ACC112 (cell line): ENCODE results near the gene TSSK2.

ENCODE experiments used
- H2AFZ ChIP-seq: fragments of 200-600 bp; sonication (generic); one replicate; pipeline ENCODE4 v1.6.0; 2017; ENCODE audit warnings: antibody characterized with exemption, low read length; ENCODE audit not compliant: unreplicated experiment
- H3K27ac ChIP-seq: fragments of 200-600 bp; sonication (generic); 2 replicates; pipeline ENCODE4 v1.5.1; 2014; ENCODE audit warnings: low read depth, mild to moderate bottlenecking, antibody characterized with exemption, low read length, moderate library complexity
- H3K27me3 ChIP-seq: fragments of 200-600 bp; sonication (generic); 2 replicates; pipeline ENCODE4 v1.6.1; 2014; ENCODE audit warnings: mild to moderate bottlenecking, antibody characterized with exemption, low read length, moderate library complexity, mixed read lengths; ENCODE audit not compliant: insufficient read depth
- H3K36me3 ChIP-seq: fragments of 200-600 bp; sonication (generic); 2 replicates; pipeline ENCODE4 v1.6.1; 2016; ENCODE audit warnings: mild to moderate bottlenecking, antibody characterized with exemption, low read length, moderate library complexity, mixed read lengths; ENCODE audit not compliant: insufficient read depth
- H3K4me1 ChIP-seq: fragments of 200-600 bp; sonication (generic); one replicate; pipeline ENCODE4 v1.6.1; 2016; ENCODE audit warnings: low read length, mixed read lengths; ENCODE audit not compliant: insufficient read depth, unreplicated experiment, control insufficient read depth
- H3K4me3 ChIP-seq: fragments of 200-600 bp; sonication (generic); 2 replicates; pipeline ENCODE4 v1.5.1; 2014; ENCODE audit warnings: mild to moderate bottlenecking, low read depth, low read length
- H3K79me2 ChIP-seq: fragments of 200-600 bp; sonication (generic); one replicate; pipeline ENCODE4 v1.6.0; 2016; ENCODE audit warnings: low read length; ENCODE audit not compliant: control insufficient read depth, unreplicated experiment, insufficient read depth

TSSK2 gene

GRCh38 chr22:19106886-19107729, 24.0 kb upstream of the TSSK2 start:
- Histone ChIP-seq H2AFZ (no peak overlapping the region), H3K4me1 (peaks cover 16% of the 10 kb centered on the region), H3K27me3 (no peaks in the 10 kb centered on the region), H3K27ac (no peak overlapping the region), H3K79me2 (peaks cover 46% of the 10 kb centered on the region), H3K4me3 (no peak overlapping the region), H3K36me3 (no peaks in the 10 kb centered on the region)

- Histone ChIP-seq H3K36me3 (no peaks in the 10 kb centered on the region), H3K4me3 (no peak overlapping the region), H3K4me1 (peaks cover 16% of the 10 kb centered on the region), H3K27ac (no peak overlapping the region), H3K27me3 (no peaks in the 10 kb centered on the region), H3K79me2 (peaks cover 48% of the 10 kb centered on the region), H2AFZ (no peak overlapping the region)
These were observed 23.4 kb upstream of the TSSK2 start for GRCh38 chr22:19107730-19108074.

GRCh38 chr22:19108807-19109197, 22.3 kb upstream of the TSSK2 start:
- peak overlapping the region; percentile 52; the same call in 1 of the 2 replicates for H3K27ac ChIP-seq
- no peak overlapping the region for H2AFZ ChIP-seq
- H3K4me3 ChIP-seq, result no peak overlapping the region
- no peaks in the 10 kb centered on the region for H3K36me3 ChIP-seq
- no peaks in the 10 kb centered on the region for H3K27me3 ChIP-seq
- H3K79me2 ChIP-seq, result peaks cover 53% of the 10 kb centered on the region
- peaks cover 16% of the 10 kb centered on the region for H3K4me1 ChIP-seq

GRCh38 chr22:19109198-19110063, 21.7 kb upstream of the TSSK2 start:
- no peaks in the 10 kb centered on the region for H3K27me3 ChIP-seq
- H3K4me3 ChIP-seq, result no peak overlapping the region
- no peaks in the 10 kb centered on the region for H3K36me3 ChIP-seq
- H3K4me1 ChIP-seq, result peaks cover 16% of the 10 kb centered on the region
- H3K79me2 ChIP-seq, result peaks cover 49% of the 10 kb centered on the region
- no peak overlapping the region for H2AFZ ChIP-seq
- peak overlapping the region; percentile 52 for H3K27ac ChIP-seq

GRCh38 chr22:19110064-19110458, 21.0 kb upstream of the TSSK2 start:
- no peaks in the 10 kb centered on the region for H3K36me3 ChIP-seq
- H3K27ac ChIP-seq, result no peak overlapping the region

GRCh38 chr22:19110646-19111045, 20.5 kb upstream of the TSSK2 start:
- H3K36me3 ChIP-seq, result no peaks in the 10 kb centered on the region
- H3K27me3 ChIP-seq, result no peaks in the 10 kb centered on the region
- no peak overlapping the region for H2AFZ ChIP-seq
- peaks cover 16% of the 10 kb centered on the region for H3K4me1 ChIP-seq
- no peak overlapping the region for H3K4me3 ChIP-seq
- peaks cover 50% of the 10 kb centered on the region for H3K79me2 ChIP-seq
- H3K27ac ChIP-seq, result no peak overlapping the region

More at GRCh38 chr22:19110064-19110458, 21.0 kb upstream of the TSSK2 start:
- H3K27me3 ChIP-seq, result no peaks in the 10 kb centered on the region
- peaks cover 16% of the 10 kb centered on the region for H3K4me1 ChIP-seq
- no peak overlapping the region for H2AFZ ChIP-seq
- H3K4me3 ChIP-seq, result no peak overlapping the region
- peaks cover 50% of the 10 kb centered on the region for H3K79me2 ChIP-seq

- Histone ChIP-seq H3K79me2 (peaks cover 52% of the 10 kb centered on the region), H3K4me1 (peaks cover 16% of the 10 kb centered on the region), H3K27me3 (no peaks in the 10 kb centered on the region), H3K4me3 (no peak overlapping the region), H2AFZ (no peak overlapping the region), H3K27ac (no peak overlapping the region), H3K36me3 (no peaks in the 10 kb centered on the region)
These were observed 20.0 kb upstream of the TSSK2 start for GRCh38 chr22:19111140-19111539.

GRCh38 chr22:19111584-19111983, 19.5 kb upstream of the TSSK2 start:
- Histone ChIP-seq H3K79me2 (peaks cover 52% of the 10 kb centered on the region), H3K4me1 (peaks cover 16% of the 10 kb centered on the region), H3K4me3 (no peak overlapping the region), H3K27me3 (no peaks in the 10 kb centered on the region), H2AFZ (no peak overlapping the region), H3K27ac (no peak overlapping the region), H3K36me3 (no peaks in the 10 kb centered on the region)

GRCh38 chr22:19113429-19113828, 17.7 kb upstream of the TSSK2 start:
- Histone ChIP-seq H3K27me3 (no peaks in the 10 kb centered on the region), H3K27ac (no peak overlapping the region), H3K4me3 (no peak overlapping the region), H3K4me1 (peaks cover 16% of the 10 kb centered on the region), H2AFZ (no peak overlapping the region), H3K79me2 (peaks cover 54% of the 10 kb centered on the region), H3K36me3 (no peaks in the 10 kb centered on the region)

GRCh38 chr22:19114984-19115552, 16.0 kb upstream of the TSSK2 start:
- no peaks in the 10 kb centered on the region for H3K36me3 ChIP-seq
- H3K79me2 ChIP-seq, result peaks cover 63% of the 10 kb centered on the region
- no peak overlapping the region for H2AFZ ChIP-seq
- no peaks in the 10 kb centered on the region for H3K27me3 ChIP-seq
- peaks cover 2% of the 10 kb centered on the region for H3K4me1 ChIP-seq
- H3K4me3 ChIP-seq, result no peak overlapping the region
- no peak overlapping the region for H3K27ac ChIP-seq
